CD14-positive monocyte (primary cell): ENCODE measurements around the gene MMAB. TPM values are rescaled to one million over a fixed set of nuclear protein-coding genes. Genes with fewer than 3 reads are reported as not detected.

ENCODE experiments used
- DNase-seq, 3 donors: peaks; one replicate each; pipeline ENCODE4 v3.0.0-alpha.2; 2011 to 2022
- H2AFZ ChIP-seq: 2 replicates; pipeline ENCODE4 v1.6.0; 2012; ENCODE audit warnings: mild to moderate bottlenecking, low read depth, low read length, inconsistent platforms; ENCODE audit not compliant: insufficient read depth, poor library complexity, severe bottlenecking
- H3K27ac ChIP-seq, 2 donors: 1 replicate in 1 of 2; 2 replicates in 1 of 2; pipeline ENCODE4 v1.5.1; 2012 to 2013; ENCODE audit warnings: low read length in 2 of 2, control low read depth in 1 of 2, inconsistent platforms in 1 of 2, low read depth in 1 of 2, mild to moderate bottlenecking in 1 of 2
- H3K27me3 ChIP-seq, 2 donors: one replicate each; pipeline versions ENCODE4 v1.6.0 to v1.6.1; 2011 to 2013; ENCODE audit warnings: low read length in 2 of 2; ENCODE audit not compliant: control insufficient read depth in 2 of 2, insufficient read depth in 2 of 2
- H3K36me3 ChIP-seq, 2 donors: replicated peaks in 1 of 2; 1 replicate in 1 of 2; 2 replicates in 1 of 2; pipeline versions ENCODE4 v1.5.1 to v1.6.1; 2012 to 2013; ENCODE audit warnings: low read length in 2 of 2, control low read depth in 1 of 2, inconsistent platforms in 1 of 2, mild to moderate bottlenecking in 1 of 2; ENCODE audit not compliant: insufficient read depth in 2 of 2, control insufficient read depth in 1 of 2
- H3K4me1 ChIP-seq, 2 donors: 1 replicate in 1 of 2; 2 replicates in 1 of 2; pipeline versions ENCODE4 v1.5.1 to v1.6.1; 2012 to 2013; ENCODE audit warnings: low read length in 2 of 2, control low read depth in 1 of 2, inconsistent platforms in 1 of 2, mild to moderate bottlenecking in 1 of 2, moderate library complexity in 1 of 2; ENCODE audit not compliant: insufficient read depth in 2 of 2, control insufficient read depth in 1 of 2
- H3K4me2 ChIP-seq: replicated peaks from 2 replicates; pipeline ENCODE3; 2012; ENCODE audit warnings: low read length, moderate library complexity, mild to moderate bottlenecking; ENCODE audit not compliant: poor library complexity, severe bottlenecking; ENCODE audit errors: extremely low read depth
- H3K4me3 ChIP-seq, 3 experiments: fragments of 200-600 bp in 1 of 3; sonication (generic) in 1 of 3; replicated peaks in 1 of 3; 1 replicate in 2 of 3; 2 replicates in 1 of 3; pipeline ENCODE4 v1.5.1; 2011 to 2013; ENCODE audit warnings: low read length in 3 of 3, mild to moderate bottlenecking in 3 of 3, control low read depth in 2 of 3, low read depth in 2 of 3, inconsistent platforms in 1 of 3, moderate library complexity in 1 of 3
- H3K79me2 ChIP-seq: 2 replicates; pipeline ENCODE4 v1.6.0; 2012; ENCODE audit warnings: mild to moderate bottlenecking, control low read depth, inconsistent platforms, low read length, moderate library complexity; ENCODE audit not compliant: insufficient read depth
- H3K9ac ChIP-seq: 2 replicates; pipeline ENCODE4 v1.6.0; 2017; ENCODE audit warnings: low read length, mild to moderate bottlenecking; ENCODE audit not compliant: insufficient read depth, poor library complexity, severe bottlenecking
- H3K9me3 ChIP-seq, 2 donors: replicated peaks in 1 of 2; 1 replicate in 1 of 2; 2 replicates in 1 of 2; pipeline versions ENCODE4 v1.5.1 to v1.6.1; 2012 to 2013; ENCODE audit warnings: low read length in 2 of 2, control low read depth in 1 of 2; ENCODE audit not compliant: control insufficient read depth in 1 of 2, insufficient read depth in 1 of 2
- H4K20me1 ChIP-seq: 2 replicates; pipeline ENCODE4 v1.6.0; 2012; ENCODE audit warnings: mild to moderate bottlenecking, low read length, control low read depth, moderate library complexity; ENCODE audit not compliant: insufficient read depth
- H3K27ac Mint-ChIP-seq, 7 donors: one replicate each; pipeline ENCODE4 v1.8.0; 2020; ENCODE audit warnings: mild to moderate bottlenecking in 7 of 7, mixed read lengths in 7 of 7, moderate library complexity in 6 of 7, inconsistent platforms in 2 of 7
- H3K27me3 Mint-ChIP-seq, 3 donors: one replicate each; pipeline ENCODE4 v1.8.0; 2021 to 2022; ENCODE audit warnings: low read depth in 3 of 3, mild to moderate bottlenecking in 3 of 3, mixed read lengths in 3 of 3, moderate library complexity in 3 of 3, inconsistent platforms in 1 of 3
- H3K36me3 Mint-ChIP-seq, 2 donors: one replicate each; pipeline ENCODE4 v1.8.0; 2020; ENCODE audit warnings: mixed read lengths in 2 of 2, inconsistent platforms in 1 of 2, mild to moderate bottlenecking in 1 of 2
- H3K4me1 Mint-ChIP-seq: one replicate; pipeline ENCODE4 v1.8.0; 2020; ENCODE audit warnings: mild to moderate bottlenecking, mixed read lengths
- H3K4me3 Mint-ChIP-seq, 2 donors: one replicate each; pipeline ENCODE4 v1.8.0; 2020; ENCODE audit warnings: mild to moderate bottlenecking in 2 of 2, mixed read lengths in 2 of 2, moderate library complexity in 1 of 2
- H3K9me3 Mint-ChIP-seq, 7 donors: one replicate each; pipeline ENCODE4 v1.8.0; 2020 to 2022; ENCODE audit warnings: mixed read lengths in 7 of 7, mild to moderate bottlenecking in 6 of 7, moderate library complexity in 6 of 7, inconsistent platforms in 2 of 7
- CTCF ChIP-seq: fragments of 200-600 bp; IDR thresholded peaks from one replicate; pipeline ENCODE4 v1.8.0; 2022; ENCODE audit warnings: antibody characterized with exemption, mild to moderate bottlenecking
- WGBS: methylation state at CpG from one replicate; pipeline ENCODE4 v1.1.5; 2013; ENCODE audit warnings: missing lambda C conversion rate; ENCODE audit not compliant: insufficient coverage; 5-methylcytosine and 5-hydroxymethylcytosine counted together
- intact Hi-C, 2 donors: fragments of 100-400 bp; cut with micrococcal nuclease; formaldehyde crosslinking; loops; one replicate each; pipeline versions ENCODE4 v1.15.0 to v1.15.1; 2023
- polyA plus RNA-seq, 3 donors: library from polyadenylated mRNA; depleted of rRNA in 1 of 3; unstranded in 2 of 3; stranded (reverse) in 1 of 3; fragments of 300-500 nt in 2 of 3; fragments of >200 nt in 1 of 3; fragmentation: Illumina TruSeq in 2 of 3; gene quantifications; 1 replicate in 2 of 3; 2 replicates in 1 of 3; pipeline ENCODE4 v1.2.3, GENCODE V29; 2012 to 2021

The MMAB gene
- polyA plus RNA-seq, 3 donors = 5.0 to 15.6 (median 12.4) TPM

- no peak for DNase-seq
- H3K9ac ChIP-seq = no peak overlapping the region
- H3K36me3 Mint-ChIP-seq = peaks cover 91 to 97% of the 10 kb centered on the region in 2 donors
- intact Hi-C loops = no loop called here
- no peak overlapping the region for H3K27ac Mint-ChIP-seq
- no peak overlapping the region for H2AFZ ChIP-seq
- H3K27me3 ChIP-seq = no peaks in the 10 kb centered on the region
- 100% methylated on average over 3 of the region's 5 CpGs for WGBS
- H3K27me3 Mint-ChIP-seq = no peaks in the 10 kb centered on the region
- no peaks in the 10 kb centered on the region for H3K4me1 ChIP-seq
- TF ChIP-seq CTCF = no peak
- no peaks in the 10 kb centered on the region for H4K20me1 ChIP-seq
- H3K4me2 ChIP-seq = no peak overlapping the region
- peaks cover 77 to 100% of the 10 kb centered on the region in 2 donors for H3K36me3 ChIP-seq
- no peaks in the 10 kb centered on the region for H3K9me3 ChIP-seq
- H3K9me3 Mint-ChIP-seq = no peaks in the 10 kb centered on the region
- no peak overlapping the region for H3K4me3 Mint-ChIP-seq
- H3K4me1 Mint-ChIP-seq = no peaks in the 10 kb centered on the region
- H3K4me3 ChIP-seq = no peak overlapping the region
- H3K79me2 ChIP-seq = no peaks in the 10 kb centered on the region
- H3K27ac ChIP-seq = no peak overlapping the region
Observed at GRCh38 chr12:109523504-109523903, 49.8 kb downstream of the MMAB start.

DNA sequence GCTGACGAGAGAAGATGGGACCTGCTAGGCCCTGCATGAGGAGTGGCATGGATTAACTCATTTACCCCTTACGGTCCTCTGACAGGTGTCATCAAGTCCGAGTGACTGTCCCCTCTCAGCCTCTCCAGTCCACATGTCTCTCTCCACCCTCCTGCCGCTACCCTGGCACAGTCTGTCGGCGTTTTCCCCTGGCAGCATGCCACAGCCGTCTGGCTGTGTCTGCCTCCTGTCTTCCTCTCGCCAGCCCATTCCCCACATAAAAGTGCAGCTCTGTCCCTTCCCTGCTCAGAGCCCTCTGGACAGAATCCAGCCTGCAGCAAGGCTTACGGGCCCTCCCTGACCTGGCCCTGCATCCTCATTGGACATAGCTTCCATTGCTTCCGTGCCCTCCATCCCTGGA lies 50.2 kb downstream of the MMAB start:
- Histone ChIP-seq H2AFZ (no peak overlapping the region), H3K9me3 (no peaks in the 10 kb centered on the region), H3K27ac (no peak overlapping the region), H3K4me2 (no peak overlapping the region), H3K9ac (no peak overlapping the region), H3K4me3 (no peak overlapping the region), H3K36me3 (peaks cover 81 to 100% of the 10 kb centered on the region in 2 donors), H4K20me1 (no peaks in the 10 kb centered on the region), H3K4me1 (no peaks in the 10 kb centered on the region), H3K79me2 (no peaks in the 10 kb centered on the region), H3K27me3 (no peaks in the 10 kb centered on the region)
- peaks cover 91 to 97% of the 10 kb centered on the region in 2 donors for H3K36me3 Mint-ChIP-seq
- no peak for DNase-seq
- no peak for TF ChIP-seq CTCF
- H3K27me3 Mint-ChIP-seq = no peaks in the 10 kb centered on the region
- H3K27ac Mint-ChIP-seq = peak overlapping the region in 1 of 7 donors; percentile 72
- H3K9me3 Mint-ChIP-seq = no peaks in the 10 kb centered on the region
- H3K4me1 Mint-ChIP-seq = no peaks in the 10 kb centered on the region
- H3K4me3 Mint-ChIP-seq = no peak overlapping the region
- intact Hi-C loops = no loop called here
- 96% methylated on average over 10 of the region's 10 CpGs for WGBS
